HuH-7 (cell line): ENCODE measurements around the gene TLE7.

Source experiments
- DNase-seq: peaks from one replicate; pipeline ENCODE4 v3.0.0; 2011; ENCODE audit warnings: low spot score

The TLE7 gene

GRCh38 chr16:71442051-71442440 lies at the start of gene TLE7:
Gene TLE7 (minus strand): TSS chr16:71442054. CDS start chr16:71433324, 8,730 bp downstream.
- DNase-seq, result no peak

- DNase-seq, result no peak
Observed at GRCh38 chr16:71491054-71491453, 49.2 kb upstream of the TLE7 start.

GRCh38 chr16:71490361-71490760 lies 48.5 kb upstream of the TLE7 start:
- no peak for DNase-seq

- DNase-seq, result no peak
Observed at GRCh38 chr16:71489122-71489521, 47.3 kb upstream of the TLE7 start, which contains the start of gene ZNF19. Gene ZNF19 (minus strand): TSS chr16:71489324. CDS start chr16:71482114, 7,210 bp downstream.

- DNase-seq, result peak; percentile 88
Observed at GRCh38 chr16:71484006-71484893, 42.4 kb upstream of the TLE7 start.

GRCh38 chr16:71482569-71482968 lies 40.7 kb upstream of the TLE7 start:
- DNase-seq, result no peak

- no peak for DNase-seq
Observed at GRCh38 chr16:71480956-71481355, 39.1 kb upstream of the TLE7 start.

GRCh38 chr16:71479420-71479819 lies 37.6 kb upstream of the TLE7 start:
- peak; percentile 52 for DNase-seq

- no peak for DNase-seq
Observed at GRCh38 chr16:71476457-71477124, 34.7 kb upstream of the TLE7 start.

GRCh38 chr16:71474864-71475263 lies 33.0 kb upstream of the TLE7 start:
- no peak for DNase-seq

- DNase-seq, result no peak
Observed at GRCh38 chr16:71473891-71474290, 32.0 kb upstream of the TLE7 start.

GRCh38 chr16:71472931-71473330 lies 31.1 kb upstream of the TLE7 start:
- DNase-seq, result no peak

GRCh38 chr16:71472051-71472450 lies 30.2 kb upstream of the TLE7 start:
- DNase-seq, result no peak

- peak; percentile 66 for DNase-seq
Observed at GRCh38 chr16:71467810-71468209, 26.0 kb upstream of the TLE7 start.

- no peak for DNase-seq
Observed at GRCh38 chr16:71464231-71464630, 22.4 kb upstream of the TLE7 start.

- peak; percentile 93 for DNase-seq
Observed at GRCh38 chr16:71461686-71462648, 20.1 kb upstream of the TLE7 start, which contains the start of gene ZNF23. Gene ZNF23 (minus strand): TSS chr16:71462247. CDS start chr16:71456796, 5,451 bp downstream.

GRCh38 chr16:71460941-71461340 lies 19.1 kb upstream of the TLE7 start:
- DNase-seq, result no peak

GRCh38 chr16:71460236-71460635 lies 18.4 kb upstream of the TLE7 start:
- no peak for DNase-seq

GRCh38 chr16:71459510-71459909 lies 17.7 kb upstream of the TLE7 start:
- no peak for DNase-seq

GRCh38 chr16:71456801-71457200 lies 14.9 kb upstream of the TLE7 start:
- no peak for DNase-seq

GRCh38 chr16:71453036-71453435 lies 11.2 kb upstream of the TLE7 start:
- no peak for DNase-seq

GRCh38 chr16:71449020-71449419 lies 7.2 kb upstream of the TLE7 start:
- DNase-seq, result no peak
